GM12878 (cell line): ENCODE results near the gene HAUS6. TPM values are rescaled to one million over a fixed set of nuclear protein-coding genes. Genes with fewer than 3 reads are reported as not detected.

Source experiments
- ATAC-seq: fragments of 200-7000 bp; cut with Tn5 transposase; 3 replicates; pipeline ENCODE4 v1.9.1; 2020; ENCODE audit warnings: mild to moderate bottlenecking, moderate library complexity
- BruUV-seq: library from RNA; stranded (reverse); fragments of 400-500 nt; replicated peaks from 2 replicates; lab custom pipeline; 2021; lab: Mats Ljungman, UMichigan
- CTCF ChIA-PET: fragments of 300-600 bp; sonication (Branson Sonifier 250); formaldehyde crosslinking; extraction: SDS; loops from one replicate; lab custom pipeline; 2021; ENCODE audit warnings: inconsistent platforms; lab: Yijun Ruan, JAX
- POLR2A ChIA-PET: fragments of 350-600 bp; formaldehyde crosslinking; extraction: SDS; loops from one replicate; lab custom pipeline; 2021; ENCODE audit warnings: inconsistent platforms; lab: Charles Lee
- RAD21 ChIA-PET: fragments of 300-600 bp; sonication (Branson Sonifier 250); formaldehyde crosslinking; loops from one replicate; lab custom pipeline; 2023; ENCODE audit warnings: antibody characterized with exemption; ENCODE audit not compliant: unreplicated experiment; lab: Charles Lee
- SMC1A ChIA-PET: fragments of 300-600 bp; sonication (Branson Sonifier 250); formaldehyde crosslinking; loops from one replicate; lab custom pipeline; 2023; ENCODE audit not compliant: unreplicated experiment, uncharacterized antibody; lab: Charles Lee
- DNase-seq: peaks from one replicate; pipeline ENCODE4 v3.0.0-alpha.2; 2011; ENCODE audit warnings: low read depth, low spot score
- FAIRE-seq: peaks from 3 replicates; lab custom pipeline; 2011; peaks lifted over from hg19 to GRCh38; lab: Jason Lieb, UNC
- H2AFZ ChIP-seq: 2 replicates; pipeline ENCODE4 v1.6.0; 2011; ENCODE audit warnings: low read depth, low read length, control low read depth; ENCODE audit not compliant: control insufficient read depth
- H3K27ac ChIP-seq: 2 replicates; pipeline ENCODE4 v1.5.1; 2011; ENCODE audit warnings: control low read depth; ENCODE audit not compliant: control insufficient read depth, insufficient read depth
- H3K27me3 ChIP-seq, 2 experiments: replicated peaks in 1 of 2; 2 replicates each; pipeline versions ENCODE4 v1.6.0 to v1.6.1; 2011; ENCODE audit warnings: low read length in 1 of 2; ENCODE audit not compliant: control insufficient read depth in 2 of 2, insufficient read depth in 2 of 2
- H3K36me3 ChIP-seq, 2 experiments: 2 replicates each; pipeline ENCODE4 v1.5.1; 2011; ENCODE audit warnings: low read length in 1 of 2; ENCODE audit not compliant: control insufficient read depth in 2 of 2, insufficient read depth in 2 of 2
- H3K4me1 ChIP-seq: 2 replicates; pipeline ENCODE4 v1.6.1; 2011; ENCODE audit warnings: mild to moderate bottlenecking, low read length, moderate library complexity, mixed read lengths; ENCODE audit not compliant: control insufficient read depth, insufficient read depth
- H3K4me2 ChIP-seq: 2 replicates; pipeline ENCODE4 v1.6.0; 2011; ENCODE audit warnings: control low read depth; ENCODE audit not compliant: control insufficient read depth, insufficient read depth
- H3K4me3 ChIP-seq: fragments of 200-600 bp; sonication (generic); 2 replicates; pipeline ENCODE4 v1.5.1; 2016
- H3K79me2 ChIP-seq: 2 replicates; pipeline ENCODE4 v1.6.0; 2011; ENCODE audit warnings: low read length; ENCODE audit not compliant: control insufficient read depth, insufficient read depth
- H3K9ac ChIP-seq: 2 replicates; pipeline ENCODE4 v1.8.0; 2011; ENCODE audit warnings: low read length, control low read depth, mixed read lengths; ENCODE audit not compliant: control insufficient read depth, insufficient read depth
- H3K9me3 ChIP-seq: replicated peaks from 3 replicates; pipeline ENCODE4 v1.5.1; 2011; ENCODE audit warnings: mild to moderate bottlenecking, low read length; ENCODE audit not compliant: control insufficient read depth, insufficient read depth
- H4K20me1 ChIP-seq: 2 replicates; pipeline ENCODE4 v1.6.0; 2011; ENCODE audit not compliant: control insufficient read depth, insufficient read depth
- CHD1 ChIP-seq: IDR thresholded peaks from 2 replicates; pipeline ENCODE4 v1.6.1; 2012; ENCODE audit warnings: low read depth, low read length, improper control_type of control experiment
- EED ChIP-seq: sonication (generic); IDR thresholded peaks from 2 replicates; pipeline ENCODE4 v1.6.1; 2016; ENCODE audit warnings: antibody characterized with exemption, low read depth
- HCFC1 ChIP-seq: fragments of 150-350 bp; IDR thresholded peaks from 2 replicates; pipeline ENCODE4 v1.6.1; 2014; ENCODE audit warnings: low read length
- PAX8 ChIP-seq: fragments of 450-650 bp; IDR thresholded peaks from 2 replicates; pipeline ENCODE4 v1.6.1; 2017; ENCODE audit warnings: mild to moderate bottlenecking, moderate library complexity
- POLR2AphosphoS2 ChIP-seq: IDR thresholded peaks from 2 replicates; pipeline ENCODE4 v1.6.1; 2011; ENCODE audit warnings: low read depth, mild to moderate bottlenecking, low read length, improper control_type of control experiment, moderate library complexity
- TCF3 ChIP-seq: IDR thresholded peaks from 2 replicates; pipeline ENCODE4 v1.6.1; 2012; ENCODE audit warnings: low read depth, mild to moderate bottlenecking, low read length, borderline replicate concordance; ENCODE audit not compliant: insufficient read depth
- WRNIP1 ChIP-seq: IDR thresholded peaks from 2 replicates; pipeline ENCODE4 v1.6.1; 2011; ENCODE audit warnings: low read depth, low read length, improper control_type of control experiment, borderline replicate concordance
- YBX1 ChIP-seq: fragments of 450-650 bp; IDR thresholded peaks from 2 replicates; pipeline ENCODE4 v1.6.1; 2016; ENCODE audit warnings: antibody characterized with exemption
- WGBS: methylation state at CpG from one replicate; pipeline ENCODE4 v1.1.6; 2016; ENCODE audit warnings: low lambda C conversion rate; ENCODE audit not compliant: insufficient replicate concordance, insufficient coverage; ENCODE audit errors: missing lambda C conversion rate; 5-methylcytosine and 5-hydroxymethylcytosine counted together
- in situ Hi-C: fragments of 300-500 bp; cut with MboI; formaldehyde crosslinking; loops from 9 replicates; pipeline ENCODE4 v1.14.3; 2018; ENCODE audit warnings: mixed read lengths
- intact Hi-C: fragments of 100-400 bp; cut with micrococcal nuclease; formaldehyde crosslinking; loops from one replicate; pipeline ENCODE4 v1.14.2; 2022; ENCODE audit not compliant: unreplicated experiment
- polyA plus RNA-seq, 11 experiments: library from polyadenylated mRNA; depleted of rRNA in 4 of 11; unstranded in 6 of 11; stranded (reverse) in 5 of 11; fragments of >200 nt; fragmentation: Nextera tagmentation in 4 of 11; fragmentation: Illumina TruSeq in 1 of 11; extraction: Ambion mirVana in 4 of 11; extraction: Trizol in 1 of 11; gene quantifications; 1 replicate in 1 of 11; 2 replicates in 10 of 11; pipeline versions ENCODE4 v1.2.1 to v1.2.3, GENCODE V29; 2011 to 2016; ENCODE audit warnings: inconsistent platforms in 2 of 11, missing spikeins in 2 of 11, low read depth in 1 of 11
- total RNA-seq, 4 experiments: library from RNA; depleted of rRNA in 3 of 4; stranded (reverse); fragments of >200 nt in 3 of 4; fragmentation: Illumina TruSeq in 1 of 4; extraction: Trizol in 1 of 4; gene quantifications; 2 replicates each; pipeline versions ENCODE4 v1.2.1 to v1.2.3, GENCODE V29; 2013 to 2021
- TF ChIP-seq, protein P1 (sequence below): fragments of 450-650 bp; IDR thresholded peaks from 2 replicates; pipeline ENCODE4 v1.6.1; 2016; ENCODE audit warnings: mild to moderate bottlenecking
- TF ChIP-seq, protein P2 (sequence below): IDR thresholded peaks from 2 replicates; pipeline ENCODE4 v1.6.1; 2012; ENCODE audit warnings: low read depth, low read length, improper control_type of control experiment

HAUS6 gene
- total and polyA plus RNA-seq, 10 of the 15 experiments (the other 5 are each of a cell fraction or from before 2014, with no cell fraction given): 7.1 to 26.8 (median 16.0) TPM

DNA sequence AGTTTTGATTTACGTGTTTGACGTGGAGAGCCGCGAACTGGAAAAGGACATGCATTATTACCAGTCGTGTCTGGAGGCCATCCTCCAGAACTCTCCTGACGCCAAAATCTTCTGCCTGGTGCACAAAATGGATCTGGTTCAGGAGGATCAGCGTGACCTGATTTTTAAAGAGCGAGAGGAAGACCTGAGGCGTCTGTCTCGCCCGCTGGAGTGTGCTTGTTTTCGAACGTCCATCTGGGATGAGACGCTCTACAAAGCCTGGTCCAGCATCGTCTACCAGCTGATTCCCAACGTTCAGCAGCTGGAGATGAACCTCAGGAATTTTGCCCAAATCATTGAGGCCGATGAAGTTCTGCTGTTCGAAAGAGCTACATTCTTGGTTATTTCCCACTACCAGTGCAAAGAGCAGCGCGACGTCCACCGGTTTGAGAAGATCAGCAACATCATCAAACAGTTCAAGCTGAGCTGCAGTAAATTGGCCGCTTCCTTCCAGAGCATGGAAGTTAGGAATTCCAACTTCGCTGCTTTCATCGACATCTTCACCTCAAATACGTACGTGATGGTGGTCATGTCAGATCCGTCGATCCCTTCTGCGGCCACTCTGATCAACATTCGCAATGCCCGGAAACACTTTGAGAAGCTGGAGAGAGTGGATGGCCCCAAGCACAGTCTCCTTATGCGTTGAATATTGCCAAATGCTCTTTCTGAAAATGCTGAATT is 52.6 kb downstream of the HAUS6 start:
- Histone ChIP-seq H4K20me1 (0 out of 2 replicates have a peak, but pooled peaks cover 3% of the 10 kb centered on the region), H3K4me3 (peak overlapping the region; percentile 88), H3K27ac (peak overlapping the region; percentile 82), H3K36me3 (no peaks in the 10 kb centered on the region), H3K27me3 (no peaks in the 10 kb centered on the region), H3K9me3 (no peaks in the 10 kb centered on the region), H3K4me2 (peak overlapping the region; percentile 75)
- RAD21 ChIA-PET: interaction anchor here (0.7 to 3.4 kb wide), 6 partner anchors 24 to 408 kb away, joined by 3 to 64 read pairs (median 6); no protein-coding TSS in a partner anchor
- no peak for DNase-seq
- POLR2A ChIA-PET: interaction anchor here (0.5 to 1.6 kb wide), 8 partner anchors 36 to 408 kb away, joined by 3 to 8 read pairs (median 4); partner anchors contain the start of gene DENND4C
- BruUV-seq: TSS peak; percentile 76
- TF ChIP-seq, protein P1, sequence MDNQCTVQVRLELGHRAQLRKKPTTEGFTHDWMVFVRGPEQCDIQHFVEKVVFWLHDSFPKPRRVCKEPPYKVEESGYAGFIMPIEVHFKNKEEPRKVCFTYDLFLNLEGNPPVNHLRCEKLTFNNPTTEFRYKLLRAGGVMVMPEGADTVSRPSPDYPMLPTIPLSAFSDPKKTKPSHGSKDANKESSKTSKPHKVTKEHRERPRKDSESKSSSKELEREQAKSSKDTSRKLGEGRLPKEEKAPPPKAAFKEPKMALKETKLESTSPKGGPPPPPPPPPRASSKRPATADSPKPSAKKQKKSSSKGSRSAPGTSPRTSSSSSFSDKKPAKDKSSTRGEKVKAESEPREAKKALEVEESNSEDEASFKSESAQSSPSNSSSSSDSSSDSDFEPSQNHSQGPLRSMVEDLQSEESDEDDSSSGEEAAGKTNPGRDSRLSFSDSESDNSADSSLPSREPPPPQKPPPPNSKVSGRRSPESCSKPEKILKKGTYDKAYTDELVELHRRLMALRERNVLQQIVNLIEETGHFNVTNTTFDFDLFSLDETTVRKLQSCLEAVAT: peak; percentile 80
- TF ChIP-seq PAX8 (no peak), POLR2AphosphoS2 (0 out of 2 replicates have a peak, but pooled peaks have one; percentile 4), EED (no peak), TCF3 (no peak), CHD1 (no peak), YBX1 (no peak), HCFC1 (no peak), WRNIP1 (0 out of 2 replicates have a peak, but pooled peaks have one; percentile 36)
- TF ChIP-seq, protein P2, sequence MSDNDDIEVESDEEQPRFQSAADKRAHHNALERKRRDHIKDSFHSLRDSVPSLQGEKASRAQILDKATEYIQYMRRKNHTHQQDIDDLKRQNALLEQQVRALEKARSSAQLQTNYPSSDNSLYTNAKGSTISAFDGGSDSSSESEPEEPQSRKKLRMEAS: no peak
- TF ChIP-seq, all 136 proteins: peak for 3
- intact Hi-C loops (loop anchor here (1.0 to 5.0 kb wide), 6 partner anchors 52 to 407 kb away; partner anchors contain the start of genes DENND4C, HAUS6, PLIN2 and RPS6), in situ Hi-C loops (loop anchor here (5.0 to 25.0 kb wide), 3 partner anchors 122 to 1238 kb away; no protein-coding TSS in a partner anchor)
- 19% methylated on average over 33 of the region's 33 CpGs for WGBS
- H3K4me1 ChIP-seq: peaks cover 5% of the 10 kb centered on the region
- H2AFZ ChIP-seq: peak overlapping the region; percentile 93
- ChIA-PET CTCF (interaction anchor here (0.7 to 3.8 kb wide), 16 partner anchors 9 to 1305 kb away, joined by 3 to 40 read pairs (median 4); partner anchors contain the start of gene SAXO1), SMC1A (interaction anchor here (0.8 to 3.0 kb wide), 13 partner anchors 20 to 416 kb away, joined by 3 to 15 read pairs (median 4); no protein-coding TSS in a partner anchor)
- H3K9ac ChIP-seq: peak overlapping the region; percentile 79
- FAIRE-seq (no peak), ATAC-seq (peak; percentile 2; the same call in 1 of the 3 replicates)
- peaks cover 27% of the 10 kb centered on the region for H3K79me2 ChIP-seq
